GM18520 (cell line): ENCODE results near the gene PTX4.

ENCODE experiments used
- ATAC-seq: cut with Tn5 transposase; IDR thresholded peaks from one replicate; pipeline ENCODE4 v1.9.1; 2021; ENCODE audit not compliant: unreplicated experiment

Gene PTX4

DNA sequence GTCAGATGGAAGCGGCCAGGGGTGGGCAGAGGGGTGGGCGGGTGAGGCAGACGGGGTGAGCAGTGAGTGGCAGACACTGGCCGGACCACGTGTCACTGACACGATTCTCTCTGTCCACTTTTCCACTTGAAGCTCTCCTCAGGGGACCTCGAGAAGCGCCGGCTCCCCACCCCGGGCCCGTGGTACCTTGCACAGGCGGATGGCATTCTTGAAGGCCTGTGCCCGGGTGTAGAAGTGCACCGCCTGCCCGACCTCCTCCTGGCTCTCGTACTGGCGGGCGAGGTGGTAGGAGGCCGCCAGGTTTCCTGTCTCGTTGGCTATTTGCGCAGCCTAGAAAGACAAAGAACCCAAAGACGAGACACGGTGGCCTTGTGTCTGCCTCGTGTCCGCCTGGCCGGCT is 35.6 kb upstream of the PTX4 start:
- no peak for ATAC-seq

GRCh38 chr16:1523581-1524245 is 35.0 kb upstream of the PTX4 start:
- no peak for ATAC-seq

DNA sequence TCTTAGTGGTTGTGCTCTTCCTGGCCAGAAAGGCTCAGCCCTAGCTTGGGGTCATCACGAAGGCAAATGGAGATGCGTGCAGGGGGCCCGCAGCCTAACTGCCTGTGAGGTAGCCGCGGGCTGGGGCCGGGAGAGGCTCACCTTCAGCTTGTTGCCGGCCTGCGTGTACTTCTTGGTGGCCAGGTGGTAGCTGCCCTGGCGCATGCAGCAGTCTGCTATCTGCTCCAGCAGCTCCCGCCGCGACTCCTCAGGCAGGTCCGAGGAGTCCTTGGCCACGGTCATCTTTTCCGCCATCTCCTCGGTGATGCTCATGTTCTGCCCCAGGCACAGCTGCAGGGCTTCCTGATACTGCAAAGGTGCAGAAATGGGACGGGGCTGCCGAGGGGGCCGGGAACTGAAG is 31.7 kb upstream of the PTX4 start:
- no peak for ATAC-seq

- no peak for ATAC-seq
Observed at GRCh38 chr16:1519831-1520230, 31.1 kb upstream of the PTX4 start.

GRCh38 chr16:1518626-1519135 is 29.9 kb upstream of the PTX4 start:
- no peak for ATAC-seq

DNA sequence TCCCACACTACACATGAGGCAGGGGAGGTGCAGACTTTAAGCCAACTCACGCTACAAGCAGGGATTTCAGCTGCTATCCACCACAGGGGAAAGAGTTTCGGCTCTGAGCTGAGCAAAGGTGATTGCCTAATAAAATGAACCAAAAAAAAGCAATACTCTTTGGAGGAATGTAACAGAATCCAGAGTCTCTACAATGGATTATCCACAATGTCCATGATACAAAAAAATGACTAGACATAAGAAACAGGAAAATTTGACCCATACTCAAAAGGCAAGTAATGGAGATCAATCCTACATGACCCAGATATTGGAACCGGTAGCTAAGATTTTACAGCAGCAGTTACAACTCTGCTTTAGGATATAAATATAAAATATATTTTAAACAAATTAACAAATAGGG is 25.8 kb upstream of the PTX4 start:
- no peak for ATAC-seq

GRCh38 chr16:1512774-1513173 is 24.0 kb upstream of the PTX4 start:
- no peak for ATAC-seq

- ATAC-seq: no peak
Observed at GRCh38 chr16:1511662-1512569, 23.2 kb upstream of the PTX4 start.

GRCh38 chr16:1510941-1511351 is 22.2 kb upstream of the PTX4 start:
- ATAC-seq: no peak

- ATAC-seq: no peak
Observed at GRCh38 chr16:1510272-1510671, 21.5 kb upstream of the PTX4 start.

- ATAC-seq: no peak
Observed at GRCh38 chr16:1509307-1510221, 20.8 kb upstream of the PTX4 start.

DNA sequence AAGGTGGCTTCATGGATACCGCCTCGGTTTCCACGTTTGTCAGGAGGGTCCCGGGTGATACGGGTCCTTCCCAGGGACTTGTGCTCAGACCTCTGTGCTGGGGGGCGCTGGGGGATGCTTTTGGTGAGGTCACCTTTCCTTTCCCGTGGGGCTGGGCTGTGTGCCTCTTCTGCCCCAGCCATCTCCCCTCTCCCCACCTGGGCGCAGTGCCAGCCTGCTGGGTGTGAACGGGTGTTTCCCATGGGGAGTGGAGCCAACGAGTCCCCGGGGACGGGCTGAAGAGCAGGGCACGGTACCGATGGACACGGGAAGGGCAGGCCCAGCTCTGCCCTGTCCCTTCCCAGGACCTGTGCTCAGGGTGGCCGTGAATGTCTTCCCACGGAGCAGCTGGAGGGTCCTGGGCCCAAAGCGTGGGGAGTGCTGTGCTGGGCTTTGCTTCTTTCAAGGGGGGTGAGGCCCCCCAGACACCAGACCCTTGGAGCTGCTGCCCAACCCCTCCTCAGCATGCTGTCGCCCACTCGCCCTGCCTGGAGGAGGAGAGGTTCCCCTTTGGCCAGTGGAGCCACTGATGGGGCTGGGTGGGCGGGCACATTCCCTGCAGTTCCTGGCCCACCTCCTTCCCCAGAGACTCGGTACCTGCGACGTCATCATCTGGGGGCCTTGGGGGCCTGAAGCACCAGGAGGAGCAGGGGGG is 19.9 kb upstream of the PTX4 start:
- no peak for ATAC-seq

- no peak for ATAC-seq
Observed at GRCh38 chr16:1506494-1507213, 17.9 kb upstream of the PTX4 start.

DNA sequence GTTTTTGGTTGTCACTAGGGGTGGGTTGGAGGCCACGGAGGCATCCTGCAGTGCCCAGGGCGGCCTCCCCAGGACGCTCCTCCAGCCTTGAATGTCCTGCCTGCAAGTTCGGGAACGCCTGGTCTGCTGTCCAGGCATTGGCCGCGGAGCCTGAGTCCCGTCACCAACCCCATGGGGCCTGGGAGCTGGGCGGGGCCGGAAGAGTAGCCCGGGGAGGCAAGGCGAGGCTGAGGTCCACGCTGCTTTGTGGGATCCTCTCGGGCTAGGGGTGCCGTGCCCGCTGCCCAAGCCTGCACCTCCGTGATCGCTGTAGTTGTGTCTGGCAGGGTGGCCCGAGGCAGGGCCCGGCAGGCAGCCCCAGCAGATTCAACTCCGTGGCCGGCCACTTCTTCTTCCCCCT is 17.2 kb upstream of the PTX4 start:
- ATAC-seq: no peak

DNA sequence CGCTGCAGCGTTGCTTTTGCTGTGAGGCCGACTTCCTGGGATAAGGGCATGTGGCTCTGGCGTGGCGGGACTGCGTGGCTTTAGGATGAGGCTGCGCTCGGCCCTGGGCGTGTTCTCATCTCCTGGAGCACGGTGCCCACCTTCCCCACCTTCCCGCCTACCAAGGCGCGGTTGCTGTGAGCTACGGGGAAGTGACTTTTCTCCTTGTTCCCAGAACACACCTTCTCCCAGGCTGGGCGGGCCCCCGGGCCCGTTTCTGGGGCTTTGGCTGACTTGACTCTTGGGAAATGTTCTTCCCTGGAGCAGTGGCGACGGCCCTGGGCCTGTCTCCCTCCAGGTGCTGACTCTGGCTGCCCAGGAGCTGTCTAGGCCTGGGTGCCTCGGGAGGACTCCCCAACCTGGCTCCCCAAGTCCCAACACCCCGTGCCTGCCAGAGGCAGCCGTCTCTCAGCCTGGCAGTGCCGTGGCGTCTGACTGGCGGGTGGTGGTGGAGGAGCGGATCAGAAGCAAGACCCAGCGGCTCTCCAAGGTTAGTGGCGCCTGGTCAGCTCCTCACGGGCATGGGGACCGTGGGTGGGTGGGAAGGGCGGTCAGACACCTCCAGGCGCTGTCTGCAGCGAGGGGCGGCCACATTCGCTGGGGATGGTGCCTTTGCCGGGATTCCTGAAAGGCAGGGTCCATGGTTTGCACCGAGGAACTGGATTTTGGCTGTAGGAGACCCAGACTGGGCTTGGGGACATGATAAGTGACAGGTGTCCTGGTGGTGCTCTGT is 16.5 kb upstream of the PTX4 start:
- ATAC-seq: no peak

- ATAC-seq: no peak
Observed at GRCh38 chr16:1503110-1503955, 14.6 kb upstream of the PTX4 start.

- ATAC-seq: no peak
Observed at GRCh38 chr16:1502092-1503004, 13.6 kb upstream of the PTX4 start.
